ENCODE data around the gene RPTOR.

Gene RPTOR

DNA sequence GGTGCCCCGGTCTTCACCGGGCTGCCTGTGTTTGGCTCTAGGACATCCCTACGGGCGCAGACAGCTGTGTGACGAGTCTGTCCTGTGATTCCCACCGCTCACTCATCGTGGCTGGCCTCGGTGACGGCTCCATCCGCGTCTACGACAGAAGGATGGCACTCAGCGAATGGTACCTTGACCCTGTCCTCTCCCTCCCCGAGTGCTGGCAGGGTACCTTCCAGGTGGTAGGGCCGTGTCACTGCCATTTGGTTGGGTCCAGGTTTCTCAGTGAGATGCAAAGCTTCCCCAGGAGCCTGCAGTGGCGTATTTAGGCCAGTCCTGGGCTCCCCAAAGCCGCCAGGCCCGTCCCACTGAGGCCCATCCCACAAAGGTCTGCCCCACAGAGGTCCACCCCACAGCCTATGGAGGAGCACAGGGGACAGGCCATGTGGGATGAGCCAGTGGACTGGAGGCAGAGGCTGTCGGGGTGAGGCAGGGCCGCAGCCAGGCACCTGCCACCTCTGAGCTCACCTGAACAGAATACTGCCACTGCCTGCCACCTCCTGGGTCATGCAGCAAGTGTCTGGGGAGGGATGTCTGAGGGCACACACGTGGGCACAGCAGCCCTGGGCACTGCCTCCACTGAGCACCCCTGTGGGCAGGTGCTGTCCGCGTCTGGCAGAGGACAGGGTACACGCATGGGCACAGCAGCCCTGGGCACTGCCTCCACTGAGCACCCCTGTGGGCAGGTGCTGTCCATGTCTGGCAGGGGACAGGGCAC is 415.6 kb downstream of the RPTOR start (continued):
- TF ChIP-seq, protein P1, sequence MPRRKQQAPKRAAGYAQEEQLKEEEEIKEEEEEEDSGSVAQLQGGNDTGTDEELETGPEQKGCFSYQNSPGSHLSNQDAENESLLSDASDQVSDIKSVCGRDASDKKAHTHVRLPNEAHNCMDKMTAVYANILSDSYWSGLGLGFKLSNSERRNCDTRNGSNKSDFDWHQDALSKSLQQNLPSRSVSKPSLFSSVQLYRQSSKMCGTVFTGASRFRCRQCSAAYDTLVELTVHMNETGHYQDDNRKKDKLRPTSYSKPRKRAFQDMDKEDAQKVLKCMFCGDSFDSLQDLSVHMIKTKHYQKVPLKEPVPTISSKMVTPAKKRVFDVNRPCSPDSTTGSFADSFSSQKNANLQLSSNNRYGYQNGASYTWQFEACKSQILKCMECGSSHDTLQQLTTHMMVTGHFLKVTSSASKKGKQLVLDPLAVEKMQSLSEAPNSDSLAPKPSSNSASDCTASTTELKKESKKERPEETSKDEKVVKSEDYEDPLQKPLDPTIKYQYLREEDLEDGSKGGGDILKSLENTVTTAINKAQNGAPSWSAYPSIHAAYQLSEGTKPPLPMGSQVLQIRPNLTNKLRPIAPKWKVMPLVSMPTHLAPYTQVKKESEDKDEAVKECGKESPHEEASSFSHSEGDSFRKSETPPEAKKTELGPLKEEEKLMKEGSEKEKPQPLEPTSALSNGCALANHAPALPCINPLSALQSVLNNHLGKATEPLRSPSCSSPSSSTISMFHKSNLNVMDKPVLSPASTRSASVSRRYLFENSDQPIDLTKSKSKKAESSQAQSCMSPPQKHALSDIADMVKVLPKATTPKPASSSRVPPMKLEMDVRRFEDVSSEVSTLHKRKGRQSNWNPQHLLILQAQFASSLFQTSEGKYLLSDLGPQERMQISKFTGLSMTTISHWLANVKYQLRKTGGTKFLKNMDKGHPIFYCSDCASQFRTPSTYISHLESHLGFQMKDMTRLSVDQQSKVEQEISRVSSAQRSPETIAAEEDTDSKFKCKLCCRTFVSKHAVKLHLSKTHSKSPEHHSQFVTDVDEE (CRISPR knock-in tag; IDR thresholded peaks at IDR 0.05): no peak
- TF ChIP-seq, protein P2, sequence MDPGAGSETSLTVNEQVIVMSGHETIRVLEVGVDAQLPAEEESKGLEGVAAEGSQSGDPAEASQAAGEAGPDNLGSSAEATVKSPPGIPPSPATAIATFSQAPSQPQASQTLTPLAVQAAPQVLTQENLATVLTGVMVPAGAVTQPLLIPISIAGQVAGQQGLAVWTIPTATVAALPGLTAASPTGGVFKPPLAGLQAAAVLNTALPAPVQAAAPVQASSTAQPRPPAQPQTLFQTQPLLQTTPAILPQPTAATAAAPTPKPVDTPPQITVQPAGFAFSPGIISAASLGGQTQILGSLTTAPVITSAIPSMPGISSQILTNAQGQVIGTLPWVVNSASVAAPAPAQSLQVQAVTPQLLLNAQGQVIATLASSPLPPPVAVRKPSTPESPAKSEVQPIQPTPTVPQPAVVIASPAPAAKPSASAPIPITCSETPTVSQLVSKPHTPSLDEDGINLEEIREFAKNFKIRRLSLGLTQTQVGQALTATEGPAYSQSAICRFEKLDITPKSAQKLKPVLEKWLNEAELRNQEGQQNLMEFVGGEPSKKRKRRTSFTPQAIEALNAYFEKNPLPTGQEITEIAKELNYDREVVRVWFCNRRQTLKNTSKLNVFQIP (CRISPR knock-in tag; IDR thresholded peaks at IDR 0.05; ENCODE audit: borderline replicate concordance, low read depth): no peak
- TF ChIP-seq TOX (CRISPR knock-in tag; IDR thresholded peaks at IDR 0.05; ENCODE audit: borderline replicate concordance) (no peak), GLIS3 (CRISPR knock-in tag; IDR thresholded peaks at IDR 0.05) (no peak), ESRRG (CRISPR knock-in tag; IDR thresholded peaks at IDR 0.05) (no peak), ISL1 (CRISPR knock-in tag; IDR thresholded peaks at IDR 0.05) (no peak), BACH2 (CRISPR knock-in tag; IDR thresholded peaks at IDR 0.05; ENCODE audit: borderline replicate concordance) (no peak), OSR1 (CRISPR knock-in tag; IDR thresholded peaks at IDR 0.05) (no peak), TCF4 (CRISPR knock-in tag; IDR thresholded peaks at IDR 0.05; ENCODE audit: borderline replicate concordance) (no peak), PPARA (CRISPR knock-in tag; IDR thresholded peaks at IDR 0.05; ENCODE audit: borderline replicate concordance) (no peak), ZNF70 (CRISPR knock-in tag; IDR thresholded peaks at IDR 0.05) (no peak), ZNF565 (CRISPR knock-in tag; conservative IDR thresholded peaks at IDR 0.05; ENCODE audit: low read depth) (no peak)

DNA sequence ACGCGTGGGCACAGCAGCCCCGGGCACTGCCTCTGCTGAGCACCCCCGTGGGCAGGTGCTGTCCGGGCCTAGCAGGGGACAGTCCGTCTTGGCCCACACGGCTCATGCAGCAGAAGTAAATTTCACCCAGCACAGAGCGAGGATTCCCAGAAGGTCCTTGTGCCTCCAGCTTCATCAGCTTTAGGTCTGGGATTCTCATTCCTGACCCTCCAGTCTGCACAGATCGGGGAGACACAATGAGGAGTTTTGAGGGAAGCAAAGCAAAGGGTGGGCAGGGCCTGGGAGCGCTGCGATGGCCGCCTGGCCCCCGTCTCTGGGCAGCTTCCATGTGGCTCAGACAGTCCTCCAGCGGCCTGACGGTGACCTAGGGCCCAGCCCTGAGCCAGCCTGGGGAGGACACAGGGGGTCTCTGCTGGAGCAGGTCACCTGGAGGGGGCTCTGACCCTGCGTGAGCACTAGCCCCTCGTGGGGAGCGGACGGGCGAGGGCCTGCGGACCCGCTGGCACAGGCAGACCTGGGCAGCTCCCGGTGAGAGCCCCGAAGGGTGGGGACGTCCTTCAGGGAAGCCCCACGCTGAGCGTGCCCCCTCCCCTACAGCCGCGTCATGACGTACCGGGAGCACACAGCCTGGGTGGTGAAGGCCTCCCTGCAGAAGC is 416.3 kb downstream of the RPTOR start:
- ATAC-seq: no peak

More for the DNA sequence above, 416.3 kb downstream of the RPTOR start:
- TF ChIP-seq ZC3H10 (CRISPR knock-in tag; IDR thresholded peaks at IDR 0.05): no peak
- TF ChIP-seq CSDC2 (CRISPR knock-in tag; IDR thresholded peaks at IDR 0.05): no peak
- TF ChIP-seq, protein P3, sequence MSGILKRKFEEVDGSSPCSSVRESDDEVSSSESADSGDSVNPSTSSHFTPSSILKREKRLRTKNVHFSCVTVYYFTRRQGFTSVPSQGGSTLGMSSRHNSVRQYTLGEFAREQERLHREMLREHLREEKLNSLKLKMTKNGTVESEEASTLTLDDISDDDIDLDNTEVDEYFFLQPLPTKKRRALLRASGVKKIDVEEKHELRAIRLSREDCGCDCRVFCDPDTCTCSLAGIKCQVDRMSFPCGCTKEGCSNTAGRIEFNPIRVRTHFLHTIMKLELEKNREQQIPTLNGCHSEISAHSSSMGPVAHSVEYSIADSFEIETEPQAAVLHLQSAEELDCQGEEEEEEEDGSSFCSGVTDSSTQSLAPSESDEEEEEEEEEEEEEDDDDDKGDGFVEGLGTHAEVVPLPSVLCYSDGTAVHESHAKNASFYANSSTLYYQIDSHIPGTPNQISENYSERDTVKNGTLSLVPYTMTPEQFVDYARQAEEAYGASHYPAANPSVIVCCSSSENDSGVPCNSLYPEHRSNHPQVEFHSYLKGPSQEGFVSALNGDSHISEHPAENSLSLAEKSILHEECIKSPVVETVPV (CRISPR knock-in tag; IDR thresholded peaks at IDR 0.05): no peak
- TF ChIP-seq, protein P4, sequence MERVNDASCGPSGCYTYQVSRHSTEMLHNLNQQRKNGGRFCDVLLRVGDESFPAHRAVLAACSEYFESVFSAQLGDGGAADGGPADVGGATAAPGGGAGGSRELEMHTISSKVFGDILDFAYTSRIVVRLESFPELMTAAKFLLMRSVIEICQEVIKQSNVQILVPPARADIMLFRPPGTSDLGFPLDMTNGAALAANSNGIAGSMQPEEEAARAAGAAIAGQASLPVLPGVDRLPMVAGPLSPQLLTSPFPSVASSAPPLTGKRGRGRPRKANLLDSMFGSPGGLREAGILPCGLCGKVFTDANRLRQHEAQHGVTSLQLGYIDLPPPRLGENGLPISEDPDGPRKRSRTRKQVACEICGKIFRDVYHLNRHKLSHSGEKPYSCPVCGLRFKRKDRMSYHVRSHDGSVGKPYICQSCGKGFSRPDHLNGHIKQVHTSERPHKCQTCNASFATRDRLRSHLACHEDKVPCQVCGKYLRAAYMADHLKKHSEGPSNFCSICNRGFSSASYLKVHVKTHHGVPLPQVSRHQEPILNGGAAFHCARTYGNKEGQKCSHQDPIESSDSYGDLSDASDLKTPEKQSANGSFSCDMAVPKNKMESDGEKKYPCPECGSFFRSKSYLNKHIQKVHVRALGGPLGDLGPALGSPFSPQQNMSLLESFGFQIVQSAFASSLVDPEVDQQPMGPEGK (CRISPR knock-in tag; IDR thresholded peaks at IDR 0.05; ENCODE audit: borderline replicate concordance): no peak
- no peak for TF ChIP-seq ZNF8 (CRISPR knock-in tag; IDR thresholded peaks at IDR 0.05)
- no peak for TF ChIP-seq TCF4 (CRISPR knock-in tag; IDR thresholded peaks at IDR 0.05; ENCODE audit: borderline replicate concordance)
- no peak for TF ChIP-seq GLIS3 (CRISPR knock-in tag; IDR thresholded peaks at IDR 0.05)
- TF ChIP-seq BACH2 (CRISPR knock-in tag; IDR thresholded peaks at IDR 0.05; ENCODE audit: borderline replicate concordance): no peak
- TF ChIP-seq, protein P2 (CRISPR knock-in tag; IDR thresholded peaks at IDR 0.05; ENCODE audit: borderline replicate concordance, low read depth): no peak
- no peak for TF ChIP-seq RARB (CRISPR knock-in tag; IDR thresholded peaks at IDR 0.05)
- TF ChIP-seq SNAI2 (CRISPR knock-in tag; IDR thresholded peaks at IDR 0.05): no peak
- TF ChIP-seq ISL1 (CRISPR knock-in tag; IDR thresholded peaks at IDR 0.05): no peak
- no peak for TF ChIP-seq ZFP30 (CRISPR knock-in tag; IDR thresholded peaks at IDR 0.05)
- no peak for TF ChIP-seq ESRRG (CRISPR knock-in tag; IDR thresholded peaks at IDR 0.05)
- TF ChIP-seq, protein P5, sequence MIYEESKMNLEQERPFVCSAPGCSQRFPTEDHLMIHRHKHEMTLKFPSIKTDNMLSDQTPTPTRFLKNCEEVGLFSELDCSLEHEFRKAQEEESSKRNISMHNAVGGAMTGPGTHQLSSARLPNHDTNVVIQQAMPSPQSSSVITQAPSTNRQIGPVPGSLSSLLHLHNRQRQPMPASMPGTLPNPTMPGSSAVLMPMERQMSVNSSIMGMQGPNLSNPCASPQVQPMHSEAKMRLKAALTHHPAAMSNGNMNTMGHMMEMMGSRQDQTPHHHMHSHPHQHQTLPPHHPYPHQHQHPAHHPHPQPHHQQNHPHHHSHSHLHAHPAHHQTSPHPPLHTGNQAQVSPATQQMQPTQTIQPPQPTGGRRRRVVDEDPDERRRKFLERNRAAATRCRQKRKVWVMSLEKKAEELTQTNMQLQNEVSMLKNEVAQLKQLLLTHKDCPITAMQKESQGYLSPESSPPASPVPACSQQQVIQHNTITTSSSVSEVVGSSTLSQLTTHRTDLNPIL (CRISPR knock-in tag; IDR thresholded peaks at IDR 0.05; ENCODE audit: low read depth): no peak
- no peak for TF ChIP-seq TOX (CRISPR knock-in tag; IDR thresholded peaks at IDR 0.05; ENCODE audit: borderline replicate concordance)
- TF ChIP-seq PPARA (CRISPR knock-in tag; IDR thresholded peaks at IDR 0.05; ENCODE audit: borderline replicate concordance): no peak

Data from SK-N-SH treated with all-trans-retinoic acid at 6 μM for 48 hours (cell line).